Stimulated activated CD8-positive, alpha-beta memory T cell treated with anti-CD3 and anti-CD28 coated beads, Interleukin-7, amount 100 ng/mL, for 1 hour (primary cell): ENCODE results near the gene CKB.

ENCODE experiments used
- DNase-seq, 2 donors: peaks; one replicate each; pipeline ENCODE4 v3.0.0-alpha.2; 2020; ENCODE audit warnings: low read depth in 2 of 2

The CKB gene

DNA sequence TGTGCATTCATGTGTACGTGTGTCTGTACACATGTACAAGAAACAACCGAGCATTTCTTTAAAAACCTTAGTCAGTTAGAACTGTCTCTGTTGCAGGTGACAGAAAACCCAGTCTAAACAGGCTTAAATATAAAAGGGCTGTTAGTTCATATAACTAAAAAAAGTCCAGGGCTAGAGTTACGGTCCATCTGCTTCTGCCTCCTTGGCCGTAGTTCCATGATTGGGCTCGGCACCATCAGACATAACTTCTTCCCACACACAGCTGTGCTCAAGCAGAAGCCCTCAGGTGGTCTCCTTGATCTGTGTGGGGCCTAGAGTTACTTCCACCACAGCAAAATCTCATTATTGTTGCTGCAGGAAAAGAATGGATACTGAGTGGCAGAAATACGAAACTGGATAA is 34.6 kb downstream of the CKB start:
- DNase-seq, result no peak

DNA sequence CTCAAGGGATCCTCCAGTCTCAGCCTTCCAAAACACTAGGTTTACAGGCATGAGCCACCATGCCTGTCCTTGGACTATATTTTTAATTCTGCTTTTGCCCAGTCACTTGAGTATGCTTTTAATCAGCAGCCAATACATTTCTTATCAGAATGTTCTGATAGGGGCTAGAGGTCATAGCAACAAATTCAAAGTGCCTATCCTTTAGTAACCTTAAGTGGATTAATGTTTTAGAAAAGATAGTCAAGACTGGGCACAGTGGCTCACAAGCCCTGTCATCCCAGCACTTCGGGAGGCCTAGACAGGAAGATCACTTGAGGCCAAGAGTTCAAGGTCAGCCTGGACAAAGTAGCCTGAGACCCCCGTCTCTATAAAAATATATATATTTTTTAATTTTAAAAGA is 37.1 kb downstream of the CKB start:
- DNase-seq, result no peak

DNA sequence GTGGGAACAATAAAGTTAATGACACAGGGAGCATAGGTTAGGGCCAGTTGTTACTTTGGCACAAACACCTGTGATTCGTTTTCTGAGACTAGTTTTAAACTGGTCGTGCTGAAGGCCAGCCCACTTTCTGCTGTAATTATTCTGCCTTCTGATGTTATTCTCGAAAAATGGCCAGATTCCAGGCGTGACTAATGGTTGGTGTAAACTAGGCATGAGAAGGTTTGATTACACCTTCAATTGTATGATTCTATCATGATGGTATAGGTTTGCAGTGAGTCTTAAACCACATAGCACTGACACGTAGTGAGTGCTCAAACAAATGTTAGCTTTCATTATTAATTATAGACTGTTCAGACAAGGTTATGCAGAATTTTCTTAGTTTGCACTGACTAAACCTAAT is 39.0 kb downstream of the CKB start:
- DNase-seq, result no peak

- no peak for DNase-seq
These were observed 42.0 kb downstream of the CKB start for GRCh38 chr14:103480595-103480994.

- no peak for DNase-seq
These were observed 46.0 kb downstream of the CKB start for GRCh38 chr14:103476631-103477030.

GRCh38 chr14:103476065-103476464 is 46.6 kb downstream of the CKB start:
- no peak for DNase-seq

GRCh38 chr14:103474893-103475292 is 47.7 kb downstream of the CKB start:
- DNase-seq, result no peak

DNA sequence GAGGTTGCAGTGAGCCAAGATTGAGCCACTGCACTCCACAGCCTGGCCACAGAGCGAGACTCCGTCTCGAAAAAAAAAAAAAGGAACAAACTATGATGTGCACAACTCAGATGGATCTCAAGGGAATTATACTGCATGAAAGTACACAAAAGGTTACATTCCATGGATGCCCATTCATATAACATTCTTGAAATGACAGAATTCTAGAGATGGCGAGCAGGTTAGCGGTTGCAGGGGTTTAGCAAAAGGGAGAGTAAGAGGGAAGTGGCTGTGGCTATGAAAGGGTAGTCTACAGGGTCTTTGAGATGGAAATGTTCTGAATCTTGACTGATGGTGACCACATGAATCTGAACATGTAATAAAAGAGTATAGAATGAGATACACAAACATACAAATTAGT is 49.7 kb downstream of the CKB start:
- no peak for DNase-seq
